ENCODE data around the gene OSBPL5. TPM values are rescaled to one million over a fixed set of nuclear protein-coding genes. Genes with fewer than 3 reads are reported as not detected.
A peak's percentile ranks its signal among the peaks of the same experiment; 100 is the strongest.

OSBPL5 gene
- total RNA-seq, 1 experiment from 2014 or later, result 51.4 TPM

DNA sequence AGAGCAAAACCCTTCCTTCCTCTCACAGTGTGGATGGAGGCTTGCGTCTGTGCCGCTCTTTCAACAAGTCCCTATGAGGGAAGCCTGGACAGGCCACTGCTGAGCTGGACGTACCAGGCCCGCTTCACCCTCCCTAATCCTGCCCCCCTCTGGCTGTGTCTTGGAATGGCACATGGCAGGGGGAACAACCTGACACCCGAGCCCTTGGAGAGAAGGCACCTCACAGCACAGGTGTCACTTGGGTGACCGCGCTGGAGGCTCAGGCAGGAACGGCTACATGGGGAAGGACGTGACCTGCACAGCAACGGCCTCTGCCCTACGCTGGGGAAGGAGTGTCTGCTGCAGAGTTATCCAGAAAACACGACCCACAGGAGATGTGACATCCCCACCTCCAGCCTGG, 118.9 kb downstream of the OSBPL5 start:
- Histone ChIP-seq H2AFZ (ENCODE audit: low read length) (no peak overlapping the region), H3F3A (ENCODE audit: low read length, unreplicated experiment) (no peaks in the 10 kb centered on the region), H3K4me2 (ENCODE audit: low read length) (no peak overlapping the region), H3K27me3 (ENCODE audit: low read length) (no peaks in the 10 kb centered on the region), H3K9ac (ENCODE audit: low read length) (no peak overlapping the region), H3K27ac (ENCODE audit: low read length) (no peak overlapping the region), H3K9me3 (ENCODE audit: low read length) (no peaks in the 10 kb centered on the region), H3K36me3 (ENCODE audit: low read depth, low read length) (peaks cover 4% of the 10 kb centered on the region; the same call in 1 of the 2 replicates), H4K20me1 (ENCODE audit: low read length) (peaks cover 6% of the 10 kb centered on the region), H3K79me2 (ENCODE audit: low read length) (peaks cover 76% of the 10 kb centered on the region), H3K4me1 (ENCODE audit: insufficient read depth, low read length) (peaks cover 15% of the 10 kb centered on the region), H3K9me2 (replicated peaks; ENCODE audit: low read length) (no peaks in the 10 kb centered on the region), H3K4me3 (ENCODE audit: low read length) (no peak overlapping the region)
- BruUV-seq (replicated peaks), result no TSS peak
- POLR2A ChIA-PET (ENCODE audit: unreplicated experiment), result no interaction called here
- peak; percentile 8 for DNase-seq
- intact Hi-C loops (cut with micrococcal nuclease), result no loop called here
- CTCF ChIA-PET, result no interaction called here
- TF ChIP-seq, protein P1, sequence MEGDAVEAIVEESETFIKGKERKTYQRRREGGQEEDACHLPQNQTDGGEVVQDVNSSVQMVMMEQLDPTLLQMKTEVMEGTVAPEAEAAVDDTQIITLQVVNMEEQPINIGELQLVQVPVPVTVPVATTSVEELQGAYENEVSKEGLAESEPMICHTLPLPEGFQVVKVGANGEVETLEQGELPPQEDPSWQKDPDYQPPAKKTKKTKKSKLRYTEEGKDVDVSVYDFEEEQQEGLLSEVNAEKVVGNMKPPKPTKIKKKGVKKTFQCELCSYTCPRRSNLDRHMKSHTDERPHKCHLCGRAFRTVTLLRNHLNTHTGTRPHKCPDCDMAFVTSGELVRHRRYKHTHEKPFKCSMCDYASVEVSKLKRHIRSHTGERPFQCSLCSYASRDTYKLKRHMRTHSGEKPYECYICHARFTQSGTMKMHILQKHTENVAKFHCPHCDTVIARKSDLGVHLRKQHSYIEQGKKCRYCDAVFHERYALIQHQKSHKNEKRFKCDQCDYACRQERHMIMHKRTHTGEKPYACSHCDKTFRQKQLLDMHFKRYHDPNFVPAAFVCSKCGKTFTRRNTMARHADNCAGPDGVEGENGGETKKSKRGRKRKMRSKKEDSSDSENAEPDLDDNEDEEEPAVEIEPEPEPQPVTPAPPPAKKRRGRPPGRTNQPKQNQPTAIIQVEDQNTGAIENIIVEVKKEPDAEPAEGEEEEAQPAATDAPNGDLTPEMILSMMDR (conservative IDR thresholded peaks at IDR 0.05; ENCODE audit: low read depth, low read length), result peak; percentile 42; the same call in 1 of the 2 replicates
- no peak for TF ChIP-seq EZH2 (IDR thresholded peaks at IDR 0.05; ENCODE audit: low read length, unreplicated experiment)
- ATAC-seq, result no peak

DNA sequence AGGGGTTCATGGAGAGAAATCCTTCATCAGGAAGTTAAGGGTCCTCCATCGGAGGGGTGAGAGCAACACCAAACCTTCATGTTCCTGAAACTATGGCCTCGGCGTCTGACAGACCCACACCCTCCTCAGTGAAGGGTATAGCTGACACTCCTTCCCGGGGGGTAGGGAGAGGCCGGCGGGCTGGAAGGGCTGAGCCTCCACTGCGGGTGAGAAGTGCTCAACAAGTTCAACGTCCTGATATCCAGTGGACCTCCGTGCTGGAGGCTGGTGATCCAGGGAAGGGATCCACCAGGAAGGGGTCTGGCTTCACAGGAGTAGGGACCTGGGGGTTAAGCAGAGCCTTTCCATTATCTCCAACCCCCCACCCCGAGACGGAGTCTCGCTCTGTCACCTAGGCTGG, 120.2 kb downstream of the OSBPL5 start:
- H3K4me3 ChIP-seq (ENCODE audit: low read length), result no peak overlapping the region
- no peak overlapping the region for H3K27ac ChIP-seq (ENCODE audit: low read length)
- H2AFZ ChIP-seq (ENCODE audit: low read length), result no peak overlapping the region
- no TSS peak for BruUV-seq (replicated peaks)
- CTCF ChIA-PET, result no interaction called here
- POLR2A ChIA-PET (ENCODE audit: unreplicated experiment), result no interaction called here
- no peak for DNase-seq
- no peak overlapping the region for H3K4me2 ChIP-seq (ENCODE audit: low read length)
- intact Hi-C loops (cut with micrococcal nuclease), result no loop called here
- peaks cover 6% of the 10 kb centered on the region for H4K20me1 ChIP-seq (ENCODE audit: low read length)
- TF ChIP-seq, protein P1 (conservative IDR thresholded peaks at IDR 0.05; ENCODE audit: low read depth, low read length), result no peak
- TF ChIP-seq EZH2 (IDR thresholded peaks at IDR 0.05; ENCODE audit: low read length, unreplicated experiment), result no peak
- no peak for TF ChIP-seq EZH2phosphoT487 (IDR thresholded peaks at IDR 0.05; ENCODE audit: borderline replicate concordance, low read length)
- H3K9me3 ChIP-seq (ENCODE audit: low read length), result no peaks in the 10 kb centered on the region
- H3K9me2 ChIP-seq (replicated peaks; ENCODE audit: low read length), result no peaks in the 10 kb centered on the region
- no peak for ATAC-seq
- no peak overlapping the region for H3K9ac ChIP-seq (ENCODE audit: low read length)
- no peaks in the 10 kb centered on the region for H3K27me3 ChIP-seq (ENCODE audit: low read length)
- peaks cover 63% of the 10 kb centered on the region for H3K79me2 ChIP-seq (ENCODE audit: low read length)
- H3F3A ChIP-seq (ENCODE audit: low read length, unreplicated experiment), result no peaks in the 10 kb centered on the region
- peaks cover 14% of the 10 kb centered on the region; the same call in 1 of the 2 replicates for H3K36me3 ChIP-seq (ENCODE audit: low read depth, low read length)
- H3K4me1 ChIP-seq (ENCODE audit: insufficient read depth, low read length), result peaks cover 8% of the 10 kb centered on the region

DNA sequence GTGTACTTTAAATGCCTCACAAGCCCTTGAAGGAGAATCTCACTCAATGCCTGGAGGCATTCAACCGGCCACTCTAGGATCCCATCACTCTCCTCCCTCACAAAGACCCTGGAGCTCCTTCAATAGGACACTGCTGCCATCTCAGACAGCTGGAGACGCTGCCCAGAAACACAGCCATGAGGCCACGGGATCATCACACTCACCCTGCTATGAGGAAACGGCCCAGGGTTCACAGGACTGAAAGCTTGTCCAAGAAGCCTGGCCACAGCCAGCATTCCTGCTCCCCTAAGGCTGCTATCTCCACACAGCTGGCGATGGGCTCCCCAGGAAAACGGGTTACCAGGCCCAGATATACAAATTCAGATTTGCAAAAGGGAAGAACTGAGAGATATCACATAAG, 121.1 kb downstream of the OSBPL5 start:
- ChIA-PET POLR2A (ENCODE audit: unreplicated experiment) (no interaction called here), CTCF (no interaction called here)
- Histone ChIP-seq H3K27me3 (ENCODE audit: low read length) (no peaks in the 10 kb centered on the region), H3K4me3 (ENCODE audit: low read length) (no peak overlapping the region), H3K4me1 (ENCODE audit: insufficient read depth, low read length) (no peaks in the 10 kb centered on the region), H3K27ac (ENCODE audit: low read length) (no peak overlapping the region), H3K9me2 (replicated peaks; ENCODE audit: low read length) (no peaks in the 10 kb centered on the region), H4K20me1 (ENCODE audit: low read length) (no peaks in the 10 kb centered on the region), H2AFZ (ENCODE audit: low read length) (no peak overlapping the region), H3K4me2 (ENCODE audit: low read length) (no peak overlapping the region), H3K79me2 (ENCODE audit: low read length) (peaks cover 56% of the 10 kb centered on the region), H3K36me3 (ENCODE audit: low read depth, low read length) (peaks cover 14% of the 10 kb centered on the region; the same call in 1 of the 2 replicates), H3F3A (ENCODE audit: low read length, unreplicated experiment) (no peaks in the 10 kb centered on the region), H3K9me3 (ENCODE audit: low read length) (no peaks in the 10 kb centered on the region), H3K9ac (ENCODE audit: low read length) (no peak overlapping the region)
- BruUV-seq (replicated peaks), result no TSS peak
- intact Hi-C loops (cut with micrococcal nuclease), result no loop called here
- DNase-seq (no peak), ATAC-seq (no peak)
- TF ChIP-seq EZH2phosphoT487 (IDR thresholded peaks at IDR 0.05; ENCODE audit: borderline replicate concordance, low read length) (no peak), EZH2 (IDR thresholded peaks at IDR 0.05; ENCODE audit: low read length, unreplicated experiment) (no peak)
- TF ChIP-seq, protein P1 (conservative IDR thresholded peaks at IDR 0.05; ENCODE audit: low read depth, low read length), result no peak
